Measurements from ENCODE around the gene NDRG2.

Gene NDRG2

GRCh38 chr14:21023174-21023573 is 1.7 kb downstream of the NDRG2 start:
- H3K27ac ChIP-seq (replicated peaks), result no peak overlapping the region
- no peak overlapping the region for H3K4me3 ChIP-seq (replicated peaks; ENCODE audit: insufficient read depth, low read length)
- peaks cover 19% of the 10 kb centered on the region for H3K27me3 ChIP-seq (ENCODE audit: insufficient read depth, poor library complexity, severe bottlenecking)
- no peak for DNase-seq (ENCODE audit: low read depth in 1 of 2, low spot score in 1 of 2)
- TF ChIP-seq POLR2AphosphoS5 (IDR thresholded peaks at IDR 0.05; ENCODE audit: low read depth) (no peak), SPI1 (IDR thresholded peaks at IDR 0.05; ENCODE audit: borderline replicate concordance, low read depth) (no peak), CTCF (IDR thresholded peaks at IDR 0.05; ENCODE audit: insufficient read depth, low read length) (no peak), GABPA (IDR thresholded peaks at IDR 0.05; ENCODE audit: low read depth) (no peak), REST (IDR thresholded peaks at IDR 0.05; ENCODE audit: insufficient replicate concordance, low read depth) (no peak)

GRCh38 chr14:21022686-21023085 is 2.2 kb downstream of the NDRG2 start:
- no peak overlapping the region for H3K4me3 ChIP-seq (replicated peaks; ENCODE audit: insufficient read depth, low read length)
- H3K27ac ChIP-seq (replicated peaks), result no peak overlapping the region
- TF ChIP-seq POLR2AphosphoS5 (IDR thresholded peaks at IDR 0.05; ENCODE audit: low read depth) (no peak), CTCF (IDR thresholded peaks at IDR 0.05; ENCODE audit: insufficient read depth, low read length) (no peak), SPI1 (IDR thresholded peaks at IDR 0.05; ENCODE audit: borderline replicate concordance, low read depth) (no peak), GABPA (IDR thresholded peaks at IDR 0.05; ENCODE audit: low read depth) (no peak), REST (IDR thresholded peaks at IDR 0.05; ENCODE audit: insufficient replicate concordance, low read depth) (no peak)
- DNase-seq (ENCODE audit: low read depth in 1 of 2, low spot score in 1 of 2), result no peak
- H3K27me3 ChIP-seq (ENCODE audit: insufficient read depth, poor library complexity, severe bottlenecking), result peaks cover 19% of the 10 kb centered on the region

GRCh38 chr14:21020977-21021545 is 3.8 kb downstream of the NDRG2 start:
- no peak for DNase-seq (ENCODE audit: low read depth in 1 of 2, low spot score in 1 of 2)
- Histone ChIP-seq H3K27me3 (ENCODE audit: insufficient read depth, poor library complexity, severe bottlenecking) (peaks cover 19% of the 10 kb centered on the region), H3K4me3 (replicated peaks; ENCODE audit: insufficient read depth, low read length) (no peak overlapping the region), H3K27ac (replicated peaks) (no peak overlapping the region)
- TF ChIP-seq POLR2AphosphoS5 (IDR thresholded peaks at IDR 0.05; ENCODE audit: low read depth), result no peak
- no peak for TF ChIP-seq GABPA (IDR thresholded peaks at IDR 0.05; ENCODE audit: low read depth)
- TF ChIP-seq SPI1 (IDR thresholded peaks at IDR 0.05; ENCODE audit: borderline replicate concordance, low read depth), result no peak
- no peak for TF ChIP-seq REST (IDR thresholded peaks at IDR 0.05; ENCODE audit: insufficient replicate concordance, low read depth)
- no peak for TF ChIP-seq CTCF (IDR thresholded peaks at IDR 0.05; ENCODE audit: insufficient read depth, low read length)

All from HL-60 (cell line).